Activated CD4-positive, alpha-beta T cell treated with anti-CD3 and anti-CD28 coated beads, Interleukin-2, amount 10 ng/mL, durations not matched to agents 24 days and 14 days (primary cell): ENCODE measurements around the gene RCL1. TPM values are rescaled to one million over a fixed set of nuclear protein-coding genes. Genes with fewer than 3 reads are reported as not detected.

Experiments used
- DNase-seq: peaks from one replicate; pipeline ENCODE4 v3.0.0; 2022
- H3K27ac Mint-ChIP-seq: one replicate; pipeline ENCODE4 v1.8.0; 2022; ENCODE audit warnings: mild to moderate bottlenecking, mixed read lengths
- H3K27me3 Mint-ChIP-seq: one replicate; pipeline ENCODE4 v1.8.0; 2022; ENCODE audit warnings: mixed read lengths
- H3K36me3 Mint-ChIP-seq: one replicate; pipeline ENCODE4 v1.8.0; 2022; ENCODE audit warnings: low read depth, mild to moderate bottlenecking, mixed read lengths
- H3K4me1 Mint-ChIP-seq: one replicate; pipeline ENCODE4 v1.8.0; 2021; ENCODE audit warnings: mixed read lengths
- H3K4me3 Mint-ChIP-seq: one replicate; pipeline ENCODE4 v1.8.0; 2022; ENCODE audit warnings: mild to moderate bottlenecking, moderate library complexity, mixed read lengths
- H3K9me3 Mint-ChIP-seq: one replicate; pipeline ENCODE4 v1.8.0; 2021; ENCODE audit warnings: mixed read lengths
- intact Hi-C: fragments of 100-400 bp; cut with micrococcal nuclease; formaldehyde crosslinking; loops from one replicate; pipeline ENCODE4 v1.15.1; 2023
- total RNA-seq: library from RNA; stranded (reverse); gene quantifications from 2 replicates; pipeline ENCODE4 v1.2.3, GENCODE V29; 2022

RCL1 gene
- total RNA-seq, 1 donor from 2014 or later = 44.6 TPM

- intact Hi-C loops = loop anchor here (1.0 to 5.0 kb wide), 7 partner anchors 33 to 677 kb away; partner anchors contain the start of genes CD274, JAK2, PDCD1LG2 and RCL1
- Mint-ChIP-seq H3K27ac (peak overlapping the region; percentile 94), H3K4me1 (peaks cover 52% of the 10 kb centered on the region), H3K4me3 (peak overlapping the region; percentile 55), H3K27me3 (no peaks in the 10 kb centered on the region), H3K9me3 (peaks cover 14% of the 10 kb centered on the region), H3K36me3 (peaks cover 65% of the 10 kb centered on the region)
- DNase-seq = peak; percentile 78
Measured at GRCh38 chr9:4832786-4833579, 40.2 kb downstream of the RCL1 start.

- H3K4me1 Mint-ChIP-seq = peaks cover 59% of the 10 kb centered on the region
- H3K4me3 Mint-ChIP-seq = peak overlapping the region; percentile 55
- intact Hi-C loops = loop anchor here (1.0 to 5.0 kb wide), 7 partner anchors 32 to 676 kb away; partner anchors contain the start of genes CD274, JAK2, PDCD1LG2 and RCL1
- no peaks in the 10 kb centered on the region for H3K27me3 Mint-ChIP-seq
- peaks cover 69% of the 10 kb centered on the region for H3K36me3 Mint-ChIP-seq
- H3K27ac Mint-ChIP-seq = peak overlapping the region; percentile 94
- DNase-seq = no peak
- H3K9me3 Mint-ChIP-seq = peaks cover 14% of the 10 kb centered on the region
Measured at GRCh38 chr9:4833781-4834560, 41.2 kb downstream of the RCL1 start.

GRCh38 chr9:4836676-4837075, 43.9 kb downstream of the RCL1 start:
- Mint-ChIP-seq H3K27ac (peak overlapping the region; percentile 45), H3K27me3 (no peaks in the 10 kb centered on the region), H3K4me3 (no peak overlapping the region), H3K36me3 (peaks cover 76% of the 10 kb centered on the region), H3K4me1 (peaks cover 73% of the 10 kb centered on the region), H3K9me3 (peaks cover 14% of the 10 kb centered on the region)
- no peak for DNase-seq
- intact Hi-C loops = no loop called here

- Mint-ChIP-seq H3K27ac (no peak overlapping the region), H3K4me1 (peaks cover 72% of the 10 kb centered on the region), H3K27me3 (no peaks in the 10 kb centered on the region), H3K4me3 (no peak overlapping the region), H3K9me3 (peaks cover 14% of the 10 kb centered on the region), H3K36me3 (peaks cover 76% of the 10 kb centered on the region)
- no peak for DNase-seq
- intact Hi-C loops = no loop called here
Measured at GRCh38 chr9:4837261-4838188, 44.8 kb downstream of the RCL1 start.

GRCh38 chr9:4838189-4838546, 45.4 kb downstream of the RCL1 start:
- H3K4me1 Mint-ChIP-seq = peaks cover 70% of the 10 kb centered on the region
- peaks cover 74% of the 10 kb centered on the region for H3K36me3 Mint-ChIP-seq
- no peak for DNase-seq

GRCh38 chr9:4839470-4839912, 46.7 kb downstream of the RCL1 start:
- peak overlapping the region; percentile 2 for H3K27ac Mint-ChIP-seq
- peaks cover 7% of the 10 kb centered on the region for H3K9me3 Mint-ChIP-seq
- no peak overlapping the region for H3K4me3 Mint-ChIP-seq
- H3K36me3 Mint-ChIP-seq = peaks cover 70% of the 10 kb centered on the region
- intact Hi-C loops = no loop called here
- peaks cover 65% of the 10 kb centered on the region for H3K4me1 Mint-ChIP-seq
- H3K27me3 Mint-ChIP-seq = no peaks in the 10 kb centered on the region
- no peak for DNase-seq

More at GRCh38 chr9:4838189-4838546, 45.4 kb downstream of the RCL1 start:
- H3K27ac Mint-ChIP-seq = peak overlapping the region; percentile 58
- H3K9me3 Mint-ChIP-seq = peaks cover 14% of the 10 kb centered on the region
- no peaks in the 10 kb centered on the region for H3K27me3 Mint-ChIP-seq
- intact Hi-C loops = no loop called here
- peak overlapping the region; percentile 9 for H3K4me3 Mint-ChIP-seq

- intact Hi-C loops = no loop called here
- H3K4me1 Mint-ChIP-seq = peaks cover 65% of the 10 kb centered on the region
- peaks cover 7% of the 10 kb centered on the region for H3K9me3 Mint-ChIP-seq
- peaks cover 70% of the 10 kb centered on the region for H3K36me3 Mint-ChIP-seq
- H3K27ac Mint-ChIP-seq = peak overlapping the region; percentile 2
- no peaks in the 10 kb centered on the region for H3K27me3 Mint-ChIP-seq
- no peak for DNase-seq
- no peak overlapping the region for H3K4me3 Mint-ChIP-seq
Measured at GRCh38 chr9:4840018-4840417, 47.3 kb downstream of the RCL1 start.

- no peaks in the 10 kb centered on the region for H3K27me3 Mint-ChIP-seq
- H3K4me3 Mint-ChIP-seq = no peak overlapping the region
- intact Hi-C loops = no loop called here
- peaks cover 66% of the 10 kb centered on the region for H3K36me3 Mint-ChIP-seq
- peaks cover 55% of the 10 kb centered on the region for H3K4me1 Mint-ChIP-seq
- H3K9me3 Mint-ChIP-seq = no peaks in the 10 kb centered on the region
- no peak for DNase-seq
- no peak overlapping the region for H3K27ac Mint-ChIP-seq
Measured at GRCh38 chr9:4842213-4842612, 49.5 kb downstream of the RCL1 start.

- H3K27ac Mint-ChIP-seq = no peak overlapping the region
- H3K4me1 Mint-ChIP-seq = peaks cover 50% of the 10 kb centered on the region
- intact Hi-C loops = no loop called here
- H3K27me3 Mint-ChIP-seq = no peaks in the 10 kb centered on the region
- H3K4me3 Mint-ChIP-seq = no peak overlapping the region
- H3K9me3 Mint-ChIP-seq = no peaks in the 10 kb centered on the region
- peaks cover 63% of the 10 kb centered on the region for H3K36me3 Mint-ChIP-seq
- no peak for DNase-seq
Measured at GRCh38 chr9:4842734-4843133, 50.0 kb downstream of the RCL1 start.

GRCh38 chr9:4844056-4844838, 51.5 kb downstream of the RCL1 start:
- intact Hi-C loops = no loop called here
- Mint-ChIP-seq H3K9me3 (no peaks in the 10 kb centered on the region), H3K27ac (peak overlapping the region; percentile 78), H3K4me3 (peak overlapping the region; percentile 62), H3K36me3 (peaks cover 53% of the 10 kb centered on the region), H3K27me3 (no peaks in the 10 kb centered on the region), H3K4me1 (peaks cover 40% of the 10 kb centered on the region)
- no peak for DNase-seq

- intact Hi-C loops = no loop called here
- H3K4me3 Mint-ChIP-seq = no peak overlapping the region
Measured at GRCh38 chr9:4849369-4849768, 56.6 kb downstream of the RCL1 start.

GRCh38 chr9:4850603-4851310, 58.0 kb downstream of the RCL1 start:
- H3K9me3 Mint-ChIP-seq = no peaks in the 10 kb centered on the region

More at GRCh38 chr9:4849369-4849768, 56.6 kb downstream of the RCL1 start:
- Mint-ChIP-seq H3K27me3 (no peaks in the 10 kb centered on the region), H3K9me3 (no peaks in the 10 kb centered on the region), H3K36me3 (peaks cover 52% of the 10 kb centered on the region), H3K27ac (no peak overlapping the region), H3K4me1 (peaks cover 22% of the 10 kb centered on the region)
- DNase-seq = no peak

More at GRCh38 chr9:4850603-4851310, 58.0 kb downstream of the RCL1 start:
- no peak for DNase-seq
- Mint-ChIP-seq H3K4me1 (peaks cover 20% of the 10 kb centered on the region), H3K27me3 (no peaks in the 10 kb centered on the region), H3K36me3 (peaks cover 44% of the 10 kb centered on the region), H3K4me3 (no peak overlapping the region), H3K27ac (peak overlapping the region; percentile 76)
- intact Hi-C loops = no loop called here
